WTC11 (cell line): ENCODE measurements around the gene OR51E1. TPM values are rescaled to one million over a fixed set of nuclear protein-coding genes. Genes with fewer than 3 reads are reported as not detected.

Experiments used
- ATAC-seq: fragments of 200-7000 bp; cut with Tn5 transposase; 2 replicates; pipeline ENCODE4 v1.10.0; 2021; ENCODE audit warnings: mild to moderate bottlenecking, moderate library complexity
- CTCF ChIA-PET: fragments of 300-600 bp; sonication (Branson Sonifier 250); formaldehyde crosslinking; loops from one replicate; lab custom pipeline; 2021; ENCODE audit warnings: antibody characterized with exemption; lab: Charles Lee
- POLR2A ChIA-PET: fragments of 350-600 bp; sonication (Branson Sonifier 250); formaldehyde crosslinking; loops from one replicate; lab custom pipeline; 2021; ENCODE audit warnings: antibody characterized with exemption; lab: Charles Lee
- DNase-seq: peaks from one replicate; pipeline ENCODE4 v3.0.0; 2021; ENCODE audit warnings: low spot score
- H3K27ac Mint-ChIP-seq: 2 replicates; pipeline ENCODE4 v1.8.0; 2021; ENCODE audit warnings: mixed read lengths
- H3K27me3 Mint-ChIP-seq: 2 replicates; pipeline ENCODE4 v1.8.0; 2021; ENCODE audit warnings: low read depth, mild to moderate bottlenecking, moderate library complexity, mixed read lengths
- H3K36me3 Mint-ChIP-seq: 2 replicates; pipeline ENCODE4 v1.8.0; 2021; ENCODE audit warnings: mixed read lengths
- H3K4me1 Mint-ChIP-seq: 2 replicates; pipeline ENCODE4 v1.8.0; 2022; ENCODE audit warnings: mixed read lengths
- H3K4me3 Mint-ChIP-seq: 2 replicates; pipeline ENCODE4 v1.8.0; 2021; ENCODE audit warnings: mild to moderate bottlenecking, moderate library complexity, mixed read lengths
- H3K9me3 Mint-ChIP-seq: 2 replicates; pipeline ENCODE4 v1.8.0; 2021; ENCODE audit warnings: mixed read lengths
- ARID4B ChIP-seq: sonication (generic); formaldehyde crosslinking; IDR thresholded peaks from 2 replicates; pipeline ENCODE4 v1.8.0; 2023; ENCODE audit warnings: missing genetic modification reagents, mild to moderate bottlenecking, borderline replicate concordance
- ATF1 ChIP-seq: sonication (generic); formaldehyde crosslinking; IDR thresholded peaks from 2 replicates; pipeline ENCODE4 v1.8.1; 2023; ENCODE audit warnings: mild to moderate bottlenecking, moderate library complexity, missing genetic modification reagents
- ELF4 ChIP-seq: sonication (generic); formaldehyde crosslinking; IDR thresholded peaks from 2 replicates; pipeline ENCODE4 v1.8.1; 2022; ENCODE audit warnings: low read depth, mild to moderate bottlenecking, moderate library complexity, missing genetic modification reagents
- ESRRA ChIP-seq: sonication (generic); formaldehyde crosslinking; IDR thresholded peaks from 2 replicates; pipeline ENCODE4 v1.8.1; 2022; ENCODE audit warnings: mild to moderate bottlenecking, missing genetic modification reagents, borderline replicate concordance
- ETV6 ChIP-seq: sonication (generic); formaldehyde crosslinking; IDR thresholded peaks from 2 replicates; pipeline ENCODE4 v1.8.1; 2022; ENCODE audit warnings: mild to moderate bottlenecking, missing genetic modification reagents
- FOXJ3 ChIP-seq: sonication (generic); formaldehyde crosslinking; IDR thresholded peaks from 2 replicates; pipeline ENCODE4 v1.9.0; 2021; ENCODE audit warnings: missing genetic modification reagents, mild to moderate bottlenecking, borderline replicate concordance
- GRHL2 ChIP-seq: fragments of 250-450 bp; sonication (Bioruptor Pico); IDR thresholded peaks from 2 replicates; pipeline ENCODE4 v1.8.0; 2022; ENCODE audit warnings: mild to moderate bottlenecking, moderate library complexity; ENCODE audit not compliant: insufficient replicate concordance, severe bottlenecking
- MLX ChIP-seq: sonication (generic); formaldehyde crosslinking; IDR thresholded peaks from 2 replicates; pipeline ENCODE4 v1.8.1; 2023; ENCODE audit warnings: mild to moderate bottlenecking, missing genetic modification reagents, moderate library complexity
- MXD4 ChIP-seq: fragments of 250-450 bp; sonication (Bioruptor Pico); IDR thresholded peaks from 2 replicates; pipeline ENCODE4 v1.8.0; 2021; ENCODE audit warnings: mild to moderate bottlenecking, moderate library complexity, borderline replicate concordance
- PRDM15 ChIP-seq: sonication (generic); formaldehyde crosslinking; IDR thresholded peaks from 2 replicates; pipeline ENCODE4 v1.8.0; 2022; ENCODE audit warnings: missing genetic modification reagents
- SMAD3 ChIP-seq: sonication (generic); formaldehyde crosslinking; IDR thresholded peaks from 2 replicates; pipeline ENCODE4 v1.8.0; 2022; ENCODE audit warnings: missing genetic modification reagents, mild to moderate bottlenecking, borderline replicate concordance
- STAT6 ChIP-seq: sonication (generic); formaldehyde crosslinking; conservative IDR thresholded peaks from 2 replicates; pipeline ENCODE4 v1.8.1; 2023; ENCODE audit warnings: mild to moderate bottlenecking, low read depth, missing genetic modification reagents, moderate library complexity
- TCF7 ChIP-seq: sonication (generic); formaldehyde crosslinking; IDR thresholded peaks from 2 replicates; pipeline ENCODE4 v1.8.0; 2022; ENCODE audit warnings: mild to moderate bottlenecking, low read depth, missing genetic modification reagents, moderate library complexity
- TEAD1 ChIP-seq: sonication (generic); formaldehyde crosslinking; IDR thresholded peaks from 2 replicates; pipeline ENCODE4 v1.8.0; 2022; ENCODE audit warnings: mild to moderate bottlenecking, missing genetic modification reagents
- ZNF263 ChIP-seq: sonication (generic); formaldehyde crosslinking; IDR thresholded peaks from 2 replicates; pipeline ENCODE4 v1.8.1; 2022; ENCODE audit warnings: low read depth, mild to moderate bottlenecking, moderate library complexity, missing genetic modification reagents
- ZNF317 ChIP-seq: sonication (generic); formaldehyde crosslinking; IDR thresholded peaks from 2 replicates; pipeline ENCODE4 v1.8.1; 2023; ENCODE audit warnings: low read depth, mild to moderate bottlenecking, moderate library complexity, missing genetic modification reagents, borderline replicate concordance
- total RNA-seq: library from RNA; stranded (reverse); gene quantifications from 3 replicates; pipeline ENCODE4 v1.2.3, GENCODE V29; 2021
- TF ChIP-seq, protein P1 (sequence below): sonication (generic); formaldehyde crosslinking; IDR thresholded peaks from 2 replicates; pipeline ENCODE4 v1.8.1; 2022; ENCODE audit warnings: low read depth, mild to moderate bottlenecking, moderate library complexity, missing genetic modification reagents, borderline replicate concordance
- TF ChIP-seq, protein P2 (sequence below): fragments of 250-450 bp; sonication (Bioruptor Pico); IDR thresholded peaks from 2 replicates; pipeline ENCODE4 v1.9.0; 2021; ENCODE audit warnings: mild to moderate bottlenecking
- TF ChIP-seq, protein P3 (sequence below): sonication (generic); formaldehyde crosslinking; IDR thresholded peaks from 2 replicates; pipeline ENCODE4 v1.8.0; 2022; ENCODE audit warnings: mild to moderate bottlenecking, missing genetic modification reagents

Gene OR51E1
- total RNA-seq, 1 experiment from 2014 or later = not detected

GRCh38 chr11:4672470-4672869, 28.7 kb downstream of the OR51E1 start:
- peaks cover 5% of the 10 kb centered on the region for H3K4me1 Mint-ChIP-seq
- DNase-seq = no peak
- H3K36me3 Mint-ChIP-seq = no peaks in the 10 kb centered on the region
- ChIA-PET CTCF (no interaction called here), POLR2A (no interaction called here)
- H3K27ac Mint-ChIP-seq = no peak overlapping the region
- H3K4me3 Mint-ChIP-seq = no peak overlapping the region
- TF ChIP-seq FOXJ3 = no peak
- no peak for TF ChIP-seq ZNF263 (CRISPR knock-in tag)
- no peak for TF ChIP-seq ARID4B (CRISPR knock-in tag)
- TF ChIP-seq, protein P1, sequence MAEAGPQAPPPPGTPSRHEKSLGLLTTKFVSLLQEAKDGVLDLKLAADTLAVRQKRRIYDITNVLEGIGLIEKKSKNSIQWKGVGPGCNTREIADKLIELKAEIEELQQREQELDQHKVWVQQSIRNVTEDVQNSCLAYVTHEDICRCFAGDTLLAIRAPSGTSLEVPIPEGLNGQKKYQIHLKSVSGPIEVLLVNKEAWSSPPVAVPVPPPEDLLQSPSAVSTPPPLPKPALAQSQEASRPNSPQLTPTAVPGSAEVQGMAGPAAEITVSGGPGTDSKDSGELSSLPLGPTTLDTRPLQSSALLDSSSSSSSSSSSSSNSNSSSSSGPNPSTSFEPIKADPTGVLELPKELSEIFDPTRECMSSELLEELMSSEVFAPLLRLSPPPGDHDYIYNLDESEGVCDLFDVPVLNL = no peak
- TF ChIP-seq PRDM15 = no peak
- no peak for TF ChIP-seq MXD4 (CRISPR knock-in tag)
- no peak for TF ChIP-seq GRHL2 (CRISPR knock-in tag)
- TF ChIP-seq, protein P2, sequence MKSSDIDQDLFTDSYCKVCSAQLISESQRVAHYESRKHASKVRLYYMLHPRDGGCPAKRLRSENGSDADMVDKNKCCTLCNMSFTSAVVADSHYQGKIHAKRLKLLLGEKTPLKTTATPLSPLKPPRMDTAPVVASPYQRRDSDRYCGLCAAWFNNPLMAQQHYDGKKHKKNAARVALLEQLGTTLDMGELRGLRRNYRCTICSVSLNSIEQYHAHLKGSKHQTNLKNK (CRISPR knock-in tag) = no peak
- no peak for TF ChIP-seq TEAD1 (CRISPR knock-in tag)
- no peaks in the 10 kb centered on the region for H3K9me3 Mint-ChIP-seq
- ATAC-seq = no peak
- no peaks in the 10 kb centered on the region for H3K27me3 Mint-ChIP-seq

GRCh38 chr11:4673781-4674180, 30.0 kb downstream of the OR51E1 start:
- Mint-ChIP-seq H3K36me3 (no peaks in the 10 kb centered on the region), H3K9me3 (no peaks in the 10 kb centered on the region), H3K27me3 (no peaks in the 10 kb centered on the region), H3K4me3 (no peak overlapping the region), H3K4me1 (peaks cover 5% of the 10 kb centered on the region), H3K27ac (no peak overlapping the region)
- ATAC-seq (no peak), DNase-seq (no peak)
- ChIA-PET POLR2A (no interaction called here), CTCF (no interaction called here)
- TF ChIP-seq ATF1 (CRISPR knock-in tag) (no peak), ETV6 (CRISPR knock-in tag) (no peak), ELF4 (CRISPR knock-in tag) (no peak), STAT6 (CRISPR knock-in tag) (no peak), SMAD3 (no peak), MLX (CRISPR knock-in tag) (no peak), ESRRA (CRISPR knock-in tag) (no peak), FOXJ3 (no peak), TCF7 (no peak), ZNF317 (CRISPR knock-in tag) (no peak)
- TF ChIP-seq, protein P2 (CRISPR knock-in tag) = no peak
- TF ChIP-seq, protein P3, sequence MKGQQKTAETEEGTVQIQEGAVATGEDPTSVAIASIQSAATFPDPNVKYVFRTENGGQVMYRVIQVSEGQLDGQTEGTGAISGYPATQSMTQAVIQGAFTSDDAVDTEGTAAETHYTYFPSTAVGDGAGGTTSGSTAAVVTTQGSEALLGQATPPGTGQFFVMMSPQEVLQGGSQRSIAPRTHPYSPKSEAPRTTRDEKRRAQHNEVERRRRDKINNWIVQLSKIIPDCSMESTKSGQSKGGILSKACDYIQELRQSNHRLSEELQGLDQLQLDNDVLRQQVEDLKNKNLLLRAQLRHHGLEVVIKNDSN (CRISPR knock-in tag) = no peak
